LNCaP clone FGC (cell line): ENCODE results near the gene WDR33.

Experiments used
- DNase-seq: peaks from one replicate; pipeline ENCODE4 v3.0.0-alpha.2; 2011; ENCODE audit warnings: low read depth
- H3K4me3 ChIP-seq: 2 replicates; pipeline ENCODE4 v1.5.1; 2011; ENCODE audit warnings: mild to moderate bottlenecking, low read depth, low read length, control low read depth
- CTCF ChIP-seq: IDR thresholded peaks from 2 replicates; pipeline ENCODE4 v1.5.1; 2012; ENCODE audit warnings: mild to moderate bottlenecking; ENCODE audit not compliant: control insufficient read depth, insufficient read depth; ENCODE audit errors: extremely low read depth

Gene WDR33

GRCh38 chr2:127695491-127696472, 115.2 kb downstream of the WDR33 start:
- TF ChIP-seq CTCF, result no peak
- DNase-seq, result no peak
- no peak overlapping the region for H3K4me3 ChIP-seq

GRCh38 chr2:127694986-127695385, 116.0 kb downstream of the WDR33 start:
- no peak overlapping the region for H3K4me3 ChIP-seq
- TF ChIP-seq CTCF, result no peak
- DNase-seq, result no peak

GRCh38 chr2:127690696-127691095, 120.3 kb downstream of the WDR33 start:
- no peak for TF ChIP-seq CTCF
- H3K4me3 ChIP-seq, result no peak overlapping the region
- DNase-seq, result no peak

- no peak overlapping the region for H3K4me3 ChIP-seq
- TF ChIP-seq CTCF, result no peak
- DNase-seq, result no peak
Measured at GRCh38 chr2:127688405-127688804, 122.6 kb downstream of the WDR33 start.

GRCh38 chr2:127685410-127686080, 125.4 kb downstream of the WDR33 start:
- no peak for TF ChIP-seq CTCF
- no peak overlapping the region for H3K4me3 ChIP-seq
- DNase-seq, result no peak

GRCh38 chr2:127683757-127684156, 127.2 kb downstream of the WDR33 start:
- no peak for TF ChIP-seq CTCF
- no peak for DNase-seq
- H3K4me3 ChIP-seq, result no peak overlapping the region

- no peak for TF ChIP-seq CTCF
- H3K4me3 ChIP-seq, result no peak overlapping the region
- DNase-seq, result no peak
Measured at GRCh38 chr2:127683056-127683455, 127.9 kb downstream of the WDR33 start.
